ENCODE results near the gene HNRNPF.
"Not testable (repeated sequence)": the region's sequence is repeated elsewhere in the genome, so short reads cannot be mapped to it uniquely, and the experiment has no call there.

The HNRNPF gene

GRCh38 chr10:43342279-43343125 is 66.5 kb downstream of the HNRNPF start:
- no peak for DNase-seq

DNA sequence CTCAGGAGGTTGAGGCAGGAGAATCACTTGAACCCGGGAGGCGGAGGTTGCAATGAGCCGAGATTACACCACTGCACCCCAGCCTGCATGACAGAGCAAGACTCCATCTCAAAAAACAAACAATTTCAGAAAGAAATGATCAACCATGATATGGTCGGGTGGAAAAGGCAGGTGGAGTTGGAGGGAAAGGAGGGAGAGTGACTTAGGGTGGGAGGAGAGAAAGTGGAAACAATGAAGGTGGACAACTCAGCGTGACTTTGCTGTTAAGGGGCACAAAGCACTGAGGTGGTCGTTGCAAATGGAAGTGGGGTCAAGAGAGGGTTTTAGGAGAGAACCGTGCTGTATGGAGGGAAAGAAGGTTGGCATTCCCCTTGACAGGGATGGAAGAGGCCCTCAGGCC is 67.5 kb downstream of the HNRNPF start:
- no peak for DNase-seq

GRCh38 chr10:43340619-43341018 is 68.4 kb downstream of the HNRNPF start:
- DNase-seq, result no peak

DNA sequence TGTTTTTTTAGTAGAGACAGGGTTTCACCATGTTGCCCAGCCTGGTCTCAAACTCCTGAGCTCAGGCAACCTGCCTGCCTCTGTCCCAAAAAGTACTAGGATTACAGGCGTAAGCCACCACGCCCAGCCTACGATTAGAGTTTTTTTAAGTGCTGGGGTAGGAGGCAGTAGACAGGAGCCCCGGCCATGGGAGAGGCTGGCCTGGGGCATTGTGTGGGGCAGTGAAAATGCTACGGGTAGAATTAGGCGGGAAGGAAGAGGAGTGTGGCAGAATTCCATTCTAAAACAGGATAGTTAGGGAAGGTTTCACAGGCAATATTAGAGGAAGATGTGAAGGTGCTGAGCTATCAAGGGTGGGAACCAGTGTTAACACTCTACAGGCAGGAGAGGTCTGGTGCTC is 68.9 kb downstream of the HNRNPF start:
- DNase-seq, result no peak

DNA sequence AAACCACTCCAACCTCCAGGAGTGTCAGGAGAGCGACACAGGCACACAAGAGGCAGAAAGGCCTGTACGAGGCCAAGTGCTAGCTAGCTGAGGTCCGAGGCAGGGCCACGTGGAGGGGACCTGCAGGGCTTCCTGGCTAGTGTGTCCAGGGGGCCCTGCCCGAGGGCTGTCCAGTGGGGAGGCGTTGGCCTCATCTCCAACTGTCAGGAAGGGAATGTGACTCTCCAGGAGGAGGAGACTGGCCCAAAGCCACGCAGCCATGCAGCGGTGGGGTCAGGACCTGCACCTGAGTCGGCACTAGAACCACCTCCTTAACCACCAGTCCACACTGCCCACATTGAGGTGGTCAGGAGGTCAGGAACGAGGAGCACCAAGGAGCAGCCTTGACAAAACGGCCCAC is 69.8 kb downstream of the HNRNPF start:
- no peak for DNase-seq

- DNase-seq, result no peak
Measured at GRCh38 chr10:43338117-43338516, 70.9 kb downstream of the HNRNPF start.

DNA sequence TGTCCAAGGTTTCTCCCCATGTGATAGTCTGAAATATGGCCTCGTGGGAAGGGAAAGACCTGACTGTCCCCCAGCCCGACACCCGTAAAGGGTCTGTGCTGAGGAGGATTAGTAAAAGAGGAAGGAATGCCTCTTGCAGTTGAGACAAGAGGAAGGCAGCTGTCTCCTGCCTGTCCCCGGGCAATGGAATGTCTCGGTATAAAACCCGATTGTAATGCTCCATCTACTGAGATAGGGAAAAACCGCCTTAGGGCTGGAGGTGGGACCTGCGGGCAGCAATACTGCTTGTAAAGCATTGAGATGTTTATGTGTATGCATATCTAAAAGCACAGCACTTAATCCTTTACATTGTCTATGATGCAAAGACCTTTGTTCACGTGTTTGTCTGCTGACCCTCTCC is 71.5 kb downstream of the HNRNPF start:
- not testable (repeated sequence) for DNase-seq

DNA sequence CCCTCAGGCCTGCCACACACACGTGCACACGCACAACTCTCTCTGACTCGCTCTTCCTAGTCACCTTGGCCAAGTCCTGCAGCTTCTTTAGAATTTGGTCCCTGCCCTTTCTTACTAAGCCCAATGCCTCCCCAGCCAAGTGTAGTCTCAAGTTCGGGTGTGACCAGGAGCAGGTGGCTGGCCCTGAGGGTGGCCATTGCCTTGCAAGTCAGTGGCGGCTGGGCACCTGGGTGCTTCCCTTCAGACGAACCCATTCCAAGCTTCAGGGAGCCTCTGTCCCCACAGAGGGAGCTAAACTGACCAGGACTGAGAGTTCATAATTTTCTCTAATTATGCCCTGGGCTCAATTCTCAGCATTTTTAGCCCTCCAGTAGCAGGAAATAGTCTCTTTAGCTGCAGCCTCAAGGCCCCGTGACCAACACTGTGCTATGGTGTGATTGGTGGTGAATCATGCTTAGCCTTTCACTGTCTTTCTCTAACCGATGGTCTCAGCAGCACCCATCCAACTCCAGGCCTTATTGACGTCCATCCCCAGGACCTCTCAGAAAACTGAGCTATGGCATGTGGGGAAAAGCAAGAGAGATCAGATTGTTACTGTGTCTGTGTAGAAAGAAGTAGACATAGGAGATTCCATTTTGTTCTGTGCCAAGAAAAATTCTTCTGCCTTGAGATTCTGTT is 72.2 kb downstream of the HNRNPF start:
- DNase-seq, result no peak

- no peak for DNase-seq
Measured at GRCh38 chr10:43336061-43336460, 72.9 kb downstream of the HNRNPF start.

All from NCI-H510A treated with DMSO at 0.1 percent for 48 hours (cell line).